Endodermal cell (in vitro differentiated cells): Measurements from ENCODE around the gene CARHSP1. TPM values are rescaled to one million over a fixed set of nuclear protein-coding genes. Genes with fewer than 3 reads are reported as not detected.
"Not testable (repeated sequence)": the region's sequence is repeated elsewhere in the genome, so short reads cannot be mapped to it uniquely, and the experiment has no call there.

Experiments
- DNase-seq: peaks from one replicate; pipeline ENCODE4 v3.0.0-alpha.2; 2017
- H3K27ac ChIP-seq: 2 replicates; pipeline ENCODE4 v1.5.1; 2013; ENCODE audit warnings: mild to moderate bottlenecking, low read depth, low read length, moderate library complexity
- H3K27me3 ChIP-seq: 2 replicates; pipeline ENCODE4 v1.6.1; 2013; ENCODE audit warnings: mild to moderate bottlenecking, low read length, moderate library complexity; ENCODE audit not compliant: insufficient read depth, control insufficient read depth, poor library complexity, severe bottlenecking
- H3K36me3 ChIP-seq: 2 replicates; pipeline ENCODE4 v1.7.0; 2013; ENCODE audit warnings: mild to moderate bottlenecking, low read length, moderate library complexity; ENCODE audit not compliant: control insufficient read depth, insufficient read depth
- H3K4me1 ChIP-seq: one replicate; pipeline ENCODE4 v1.7.0; 2013; ENCODE audit warnings: low read length; ENCODE audit not compliant: control insufficient read depth, insufficient read depth
- H3K4me3 ChIP-seq: 2 replicates; pipeline ENCODE4 v1.5.1; 2013; ENCODE audit warnings: mild to moderate bottlenecking, low read length, moderate library complexity
- H3K9ac ChIP-seq: 2 replicates; pipeline ENCODE4 v1.6.1; 2013; ENCODE audit warnings: mild to moderate bottlenecking, low read length, moderate library complexity; ENCODE audit not compliant: poor library complexity, severe bottlenecking; ENCODE audit errors: extremely low read depth
- H3K9me3 ChIP-seq: 2 replicates; pipeline ENCODE4 v1.6.1; 2013; ENCODE audit warnings: mild to moderate bottlenecking, low read length, moderate library complexity; ENCODE audit not compliant: control insufficient read depth
- H3K27ac Mint-ChIP-seq: 2 replicates; pipeline ENCODE4 v1.8.0; 2020; ENCODE audit warnings: mixed read lengths
- H3K27me3 Mint-ChIP-seq: 2 replicates; pipeline ENCODE4 v1.8.0; 2021; ENCODE audit warnings: mild to moderate bottlenecking, mixed read lengths; ENCODE audit not compliant: insufficient read depth
- H3K36me3 Mint-ChIP-seq: 2 replicates; pipeline ENCODE4 v1.8.0; 2020; ENCODE audit warnings: low read depth, mixed read lengths
- H3K4me1 Mint-ChIP-seq: 2 replicates; pipeline ENCODE4 v1.8.0; 2020; ENCODE audit warnings: mixed read lengths
- H3K4me3 Mint-ChIP-seq: 2 replicates; pipeline ENCODE4 v1.8.0; 2020; ENCODE audit warnings: mild to moderate bottlenecking, moderate library complexity, mixed read lengths
- H3K9me3 Mint-ChIP-seq: 2 replicates; pipeline ENCODE4 v1.8.0; 2020; ENCODE audit warnings: mild to moderate bottlenecking, mixed read lengths
- CTCF ChIP-seq: fragments of 200-600 bp; sonication (generic); conservative IDR thresholded peaks from 2 replicates; pipeline ENCODE4 v1.5.0; 2021; ENCODE audit warnings: antibody characterized with exemption, mild to moderate bottlenecking
- WGBS, 2 experiments: methylation state at CpG; one replicate each; pipeline versions ENCODE4 v1.1.5 to v1.1.7; 2013; ENCODE audit warnings: missing lambda C conversion rate in 2 of 2, mixed read lengths in 1 of 2; ENCODE audit not compliant: insufficient coverage in 1 of 2, insufficient read length in 1 of 2; 5-methylcytosine and 5-hydroxymethylcytosine counted together
- total RNA-seq, 2 donors: library from RNA; stranded (reverse); fragmentation: NEBNext Ultra II Directional in 1 of 2; extraction: Animal tissue kit (Norgen Biotek cat#: 25700) in 1 of 2; gene quantifications; 2 replicates in 1 of 2; 3 replicates in 1 of 2; pipeline ENCODE4 v1.2.1, GENCODE V29; 2021

CARHSP1 gene
- total RNA-seq, 2 donors from 2014 or later, result 233 to 275 TPM

- H3K4me1 Mint-ChIP-seq, result peaks cover 7% of the 10 kb centered on the region
- Histone ChIP-seq H3K27ac (no peak overlapping the region), H3K4me3 (no peak overlapping the region), H3K9ac (no peak overlapping the region), H3K4me1 (no peaks in the 10 kb centered on the region), H3K9me3 (no peaks in the 10 kb centered on the region), H3K27me3 (no peaks in the 10 kb centered on the region), H3K36me3 (no peaks in the 10 kb centered on the region)
- no peaks in the 10 kb centered on the region for H3K36me3 Mint-ChIP-seq
- H3K4me3 Mint-ChIP-seq, result no peak overlapping the region
- no peak for TF ChIP-seq CTCF
- no peaks in the 10 kb centered on the region for H3K9me3 Mint-ChIP-seq
- H3K27me3 Mint-ChIP-seq, result peaks cover 3% of the 10 kb centered on the region
- no peak for DNase-seq
- no peak overlapping the region for H3K27ac Mint-ChIP-seq
- WGBS, 2 experiments, result 89 to 99% methylated on average over 5 of the region's 5 CpGs
Observed at GRCh38 chr16:8872071-8872470, 3.3 kb upstream of the CARHSP1 start.

- not testable (repeated sequence) for H3K36me3 ChIP-seq, H3K9me3 Mint-ChIP-seq, H3K27ac Mint-ChIP-seq, H3K36me3 Mint-ChIP-seq, H3K4me1 ChIP-seq, H3K27me3 Mint-ChIP-seq, H3K9me3 ChIP-seq, H3K27me3 ChIP-seq, H3K27ac ChIP-seq, H3K9ac ChIP-seq, H3K4me3 ChIP-seq, DNase-seq
- 95 to 98% methylated on average over 10 of the region's 10 CpGs for WGBS, 2 experiments
- Mint-ChIP-seq H3K4me1 (peaks cover 21% of the 10 kb centered on the region), H3K4me3 (peak overlapping the region; percentile 88)
Observed at GRCh38 chr16:8869988-8870241, 1.1 kb upstream of the CARHSP1 start.

DNA sequence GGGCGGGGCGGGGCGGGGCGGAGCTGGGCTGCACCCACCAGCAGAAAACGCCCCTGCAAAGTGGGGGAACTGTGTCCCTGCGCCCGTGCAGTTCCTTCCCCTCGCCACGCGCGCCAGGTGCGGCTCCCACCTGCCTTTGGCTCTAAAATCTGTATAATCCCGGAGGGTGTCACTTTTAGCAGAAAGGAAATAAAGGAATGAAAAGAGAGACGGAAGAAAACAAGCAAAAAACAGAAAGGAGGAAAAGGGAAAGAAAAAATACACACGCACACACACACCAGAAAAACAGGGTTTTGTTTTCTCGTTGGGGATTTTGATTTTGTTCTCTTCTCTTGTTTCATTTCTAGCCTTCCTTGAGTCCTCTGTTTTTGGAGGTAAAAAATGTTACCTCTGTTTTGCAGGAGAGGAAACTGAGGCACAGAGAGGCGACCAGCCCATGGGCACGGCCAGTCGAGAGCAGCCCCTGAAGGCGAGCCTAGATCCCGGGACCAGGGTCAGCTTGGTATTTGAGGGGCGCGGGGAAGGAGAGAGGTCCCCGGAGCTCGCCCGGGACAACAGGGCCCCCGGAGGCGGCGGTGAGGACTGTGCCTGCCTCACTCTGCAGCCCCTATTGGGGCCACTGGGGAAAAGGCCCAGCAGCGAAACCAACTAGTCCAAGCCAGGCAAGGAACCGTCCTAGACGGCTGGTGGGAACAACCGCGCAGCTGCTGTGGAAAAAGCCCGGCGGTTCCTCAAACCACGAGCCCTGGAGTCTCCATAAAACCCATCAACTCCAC lies 594 bp upstream of the CARHSP1 start:
- Mint-ChIP-seq H3K36me3 (peaks cover under 1% of the 10 kb centered on the region), H3K4me3 (peak overlapping the region; percentile 88), H3K9me3 (no peaks in the 10 kb centered on the region), H3K27ac (peak overlapping the region; percentile 86), H3K4me1 (peaks cover 24% of the 10 kb centered on the region), H3K27me3 (peaks cover 3% of the 10 kb centered on the region)
- H3K27me3 ChIP-seq, result no peaks in the 10 kb centered on the region
- no peaks in the 10 kb centered on the region for H3K9me3 ChIP-seq
- WGBS, 2 experiments, result 29 to 55% methylated on average over 19 to 35 of the region's 37 CpGs
- H3K4me1 ChIP-seq, result peaks cover 13% of the 10 kb centered on the region
- peak; percentile 55 for TF ChIP-seq CTCF
- H3K9ac ChIP-seq, result peak overlapping the region; percentile 56
- H3K27ac ChIP-seq, result peak overlapping the region; percentile 7
- H3K36me3 ChIP-seq, result peaks cover 15% of the 10 kb centered on the region
- DNase-seq, result peak; percentile 82
- peak overlapping the region; percentile 81 for H3K4me3 ChIP-seq
